Measurements from ENCODE around the gene MYO7B. TPM values are rescaled to one million over a fixed set of nuclear protein-coding genes. Genes with fewer than 3 reads are reported as not detected.
A peak's percentile ranks its signal among the peaks of the same experiment; 100 is the strongest.

The MYO7B gene
- total RNA-seq, 4 donors from 2014 or later = 0.12 to 1.3 (median 0.42) TPM

DNA sequence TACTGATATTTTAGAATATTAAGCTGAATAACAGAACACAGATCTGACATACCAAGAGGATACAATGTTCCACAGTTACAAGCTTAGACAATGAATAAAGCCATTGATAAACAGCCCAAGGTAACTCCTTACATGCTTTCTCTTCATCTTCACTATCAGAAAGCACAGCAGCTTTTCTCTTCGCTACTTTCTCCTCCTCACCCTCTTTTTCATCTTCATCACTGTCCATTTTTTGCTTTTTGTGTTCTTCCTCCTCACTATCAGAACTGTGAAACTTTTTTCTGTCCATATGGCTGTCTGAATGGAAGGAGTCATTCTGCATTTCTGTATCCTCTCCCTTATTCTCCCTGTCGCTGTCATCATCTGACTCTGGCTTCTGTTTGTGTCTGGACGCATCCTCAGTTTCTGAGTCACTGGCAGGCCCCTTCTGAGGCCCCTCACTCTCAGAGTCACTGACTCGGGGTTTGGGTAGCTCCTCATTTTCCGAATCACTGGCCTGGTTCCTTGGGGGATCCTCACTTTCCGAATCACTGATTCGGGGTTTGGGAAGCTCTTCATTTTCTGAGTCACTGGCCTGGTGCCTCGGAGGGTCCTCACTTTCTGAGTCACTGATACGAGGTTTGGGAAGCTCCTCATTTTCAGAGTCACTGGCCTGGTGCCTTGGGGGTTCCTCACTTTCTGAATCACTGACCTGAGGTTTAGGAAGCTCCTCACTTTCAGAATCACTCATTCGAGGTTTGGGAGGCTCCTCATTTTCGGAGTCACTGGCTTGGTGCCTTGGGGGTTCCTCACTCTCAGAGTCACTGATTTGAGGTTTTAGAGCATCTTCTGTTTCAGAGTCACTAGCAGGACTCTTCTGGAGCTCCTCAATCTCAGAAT, 30.7 kb upstream of the MYO7B start:
- DNase-seq (ENCODE audit: low spot score) (no peak), ATAC-seq (ENCODE audit: low FRiP score) (no peak)
- TF ChIP-seq, protein P1, sequence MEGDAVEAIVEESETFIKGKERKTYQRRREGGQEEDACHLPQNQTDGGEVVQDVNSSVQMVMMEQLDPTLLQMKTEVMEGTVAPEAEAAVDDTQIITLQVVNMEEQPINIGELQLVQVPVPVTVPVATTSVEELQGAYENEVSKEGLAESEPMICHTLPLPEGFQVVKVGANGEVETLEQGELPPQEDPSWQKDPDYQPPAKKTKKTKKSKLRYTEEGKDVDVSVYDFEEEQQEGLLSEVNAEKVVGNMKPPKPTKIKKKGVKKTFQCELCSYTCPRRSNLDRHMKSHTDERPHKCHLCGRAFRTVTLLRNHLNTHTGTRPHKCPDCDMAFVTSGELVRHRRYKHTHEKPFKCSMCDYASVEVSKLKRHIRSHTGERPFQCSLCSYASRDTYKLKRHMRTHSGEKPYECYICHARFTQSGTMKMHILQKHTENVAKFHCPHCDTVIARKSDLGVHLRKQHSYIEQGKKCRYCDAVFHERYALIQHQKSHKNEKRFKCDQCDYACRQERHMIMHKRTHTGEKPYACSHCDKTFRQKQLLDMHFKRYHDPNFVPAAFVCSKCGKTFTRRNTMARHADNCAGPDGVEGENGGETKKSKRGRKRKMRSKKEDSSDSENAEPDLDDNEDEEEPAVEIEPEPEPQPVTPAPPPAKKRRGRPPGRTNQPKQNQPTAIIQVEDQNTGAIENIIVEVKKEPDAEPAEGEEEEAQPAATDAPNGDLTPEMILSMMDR (IDR thresholded peaks at IDR 0.05) = no peak

DNA sequence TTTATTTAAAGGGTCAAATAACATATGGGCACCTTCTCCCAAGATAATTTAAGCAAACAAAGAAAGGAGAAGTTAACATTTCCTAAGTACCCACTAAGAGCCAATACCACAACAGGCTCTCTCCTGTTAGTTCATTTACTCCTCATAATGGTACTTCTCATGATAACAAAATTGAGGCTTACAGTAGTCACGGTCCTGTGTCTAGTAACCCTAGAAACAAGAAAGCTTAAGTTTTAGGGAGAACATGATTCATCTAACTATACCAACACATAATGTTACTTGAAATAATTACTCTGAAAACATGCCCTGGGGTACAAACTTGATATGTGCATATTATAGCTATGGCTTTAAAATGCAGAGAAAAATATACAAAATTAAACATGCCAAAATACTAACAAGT, 29.0 kb upstream of the MYO7B start:
- DNase-seq (ENCODE audit: low spot score) = no peak
- no peak for ATAC-seq (ENCODE audit: low FRiP score)
- TF ChIP-seq, protein P1 (IDR thresholded peaks at IDR 0.05) = no peak

DNA sequence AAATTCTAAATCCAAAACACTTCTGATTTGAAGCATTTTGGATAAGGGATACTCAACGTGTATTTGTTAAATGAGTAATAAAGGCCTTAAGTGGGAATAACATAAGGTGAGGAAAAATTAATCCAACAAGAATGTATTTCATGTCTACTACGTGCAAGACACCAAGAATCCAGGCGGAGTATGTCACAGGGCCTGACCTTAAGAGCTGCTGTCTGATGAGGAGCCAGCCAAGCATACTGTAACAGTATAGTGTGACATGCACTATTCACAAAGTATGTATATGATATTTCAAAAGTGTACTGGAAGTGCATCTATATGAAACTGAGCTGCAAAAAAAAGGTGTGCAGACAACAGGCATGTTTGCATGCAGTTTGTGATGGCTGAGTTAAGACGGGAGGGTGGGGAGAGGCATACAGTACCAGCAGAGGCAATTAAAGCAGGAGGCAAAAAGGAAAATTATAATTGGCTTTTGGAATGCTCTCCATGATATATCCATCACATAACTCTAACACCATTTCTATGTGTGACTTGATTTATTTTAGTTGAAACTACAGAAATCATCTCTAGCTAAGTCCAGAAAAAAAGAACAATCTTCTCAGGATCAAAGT, 27.4 kb upstream of the MYO7B start:
- TF ChIP-seq, protein P1 (IDR thresholded peaks at IDR 0.05) = no peak
- DNase-seq (ENCODE audit: low spot score) (no peak), ATAC-seq (ENCODE audit: low FRiP score) (no peak)

DNA sequence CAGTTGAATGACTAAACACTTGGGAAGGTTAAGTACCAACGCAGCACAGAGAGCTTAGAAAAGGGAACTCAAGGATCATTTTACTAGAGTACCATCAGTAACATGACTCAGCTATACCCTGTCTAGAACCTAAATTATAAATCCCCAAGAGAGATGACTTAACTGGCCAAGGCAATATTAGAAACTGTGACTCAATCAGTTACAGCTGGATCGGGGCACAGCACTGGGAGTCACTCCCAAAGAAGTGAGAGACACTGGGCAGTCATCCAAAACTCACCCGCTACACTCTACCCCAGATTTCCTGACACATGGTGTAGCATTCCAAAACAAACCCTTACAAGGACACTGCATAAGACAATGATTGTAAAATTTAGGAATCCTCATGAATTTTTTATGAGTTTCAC, 26.9 kb upstream of the MYO7B start:
- ATAC-seq (ENCODE audit: low FRiP score) (peak; percentile 99), DNase-seq (ENCODE audit: low spot score) (peak; percentile 53)

DNA sequence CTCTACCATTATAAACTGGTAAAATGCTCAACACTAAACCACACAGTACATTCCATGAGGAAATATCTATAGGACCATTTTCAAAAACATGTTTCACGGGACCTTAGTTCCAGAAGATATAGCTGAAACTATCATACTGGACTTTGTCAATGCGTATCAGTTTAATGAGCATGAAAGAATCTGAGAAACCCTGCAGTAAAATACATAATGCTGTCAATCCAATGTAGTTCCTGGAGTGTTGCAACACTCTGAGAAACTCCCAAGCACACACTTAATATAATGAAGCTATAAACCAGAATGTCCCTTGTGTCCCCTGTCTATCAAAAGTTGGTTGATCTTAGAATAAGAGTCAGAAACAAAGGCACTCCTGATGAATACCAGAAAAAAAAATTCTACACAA, 25.4 kb upstream of the MYO7B start:
- DNase-seq (ENCODE audit: low spot score) (no peak), ATAC-seq (ENCODE audit: low FRiP score) (no peak)
- TF ChIP-seq, protein P1 (IDR thresholded peaks at IDR 0.05) = no peak

More for the DNA sequence above, 26.9 kb upstream of the MYO7B start:
- TF ChIP-seq, protein P1 (IDR thresholded peaks at IDR 0.05) = no peak

DNA sequence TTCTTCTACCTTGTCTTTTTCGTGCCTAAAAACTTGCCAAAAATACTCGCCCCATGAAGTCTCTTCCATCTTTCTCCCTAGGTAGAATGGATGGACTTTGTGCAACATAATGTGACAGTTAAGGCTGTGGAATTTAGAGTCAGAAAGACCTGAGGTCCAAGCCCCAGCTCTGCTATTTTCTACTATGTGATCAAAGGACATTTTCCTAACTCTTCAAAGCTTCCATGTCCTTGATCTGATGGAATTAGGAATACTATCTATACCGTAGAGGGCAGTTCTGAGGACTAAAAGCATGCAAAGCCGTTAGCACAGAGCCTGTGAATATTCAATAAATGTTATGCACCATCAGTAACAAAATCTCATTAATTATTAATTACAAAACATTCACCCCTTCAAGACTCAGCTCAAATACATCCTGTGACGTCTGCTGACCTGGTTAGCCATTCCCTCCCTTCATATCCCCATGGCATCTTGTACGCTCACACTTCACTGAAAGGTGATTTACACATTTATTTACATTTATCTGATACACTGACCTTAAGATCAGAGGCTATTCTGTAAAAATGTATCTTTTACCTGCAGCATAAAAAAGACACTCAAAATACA, 24.3 kb upstream of the MYO7B start:
- DNase-seq (ENCODE audit: low spot score) (no peak), ATAC-seq (ENCODE audit: low FRiP score) (no peak)
- TF ChIP-seq, protein P1 (IDR thresholded peaks at IDR 0.05) = no peak

Data from omental fat pad (tissue), 4 donors.